ENCODE data around the gene SRSF11. TPM values are rescaled to one million over a fixed set of nuclear protein-coding genes. Genes with fewer than 3 reads are reported as not detected.

SRSF11 gene
- total RNA-seq, 1 donor from 2014 or later = 185 TPM

DNA sequence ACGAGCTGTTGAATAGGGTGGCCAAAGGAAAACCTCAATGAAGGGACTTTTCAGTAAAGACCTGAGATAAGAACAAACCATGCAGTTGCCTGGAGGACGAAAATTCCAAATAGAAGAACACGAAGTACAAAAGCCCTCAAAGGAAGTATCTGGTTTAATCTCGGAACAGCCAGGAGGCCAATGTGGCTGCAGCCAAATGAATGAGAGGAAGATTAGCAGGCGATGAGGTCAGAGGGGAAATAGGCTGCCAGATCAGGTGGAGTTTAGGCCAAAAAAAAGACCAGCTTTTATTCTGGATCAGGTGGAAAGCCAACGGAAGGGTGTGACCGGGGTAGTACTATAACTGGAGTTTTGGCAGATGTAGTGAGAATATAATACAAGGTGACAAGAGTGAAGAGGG, 43.7 kb downstream of the SRSF11 start:
- no peak overlapping the region for H3K27ac Mint-ChIP-seq (ENCODE audit: unreplicated experiment)
- no peaks in the 10 kb centered on the region for H3K27me3 Mint-ChIP-seq (ENCODE audit: low read depth, unreplicated experiment)
- peaks cover 2% of the 10 kb centered on the region for H3K36me3 Mint-ChIP-seq (ENCODE audit: low read depth, unreplicated experiment)
- no peak overlapping the region for H3K27ac ChIP-seq (ENCODE audit: low read depth, low read length)
- no peak overlapping the region for H3K4me2 ChIP-seq (ENCODE audit: low read length)
- H4K20me1 ChIP-seq (ENCODE audit: insufficient read depth, low read length) = no peaks in the 10 kb centered on the region
- no peak for TF ChIP-seq EZH2 (IDR thresholded peaks at IDR 0.05; ENCODE audit: insufficient read depth, low read length)
- TF ChIP-seq, protein P1, sequence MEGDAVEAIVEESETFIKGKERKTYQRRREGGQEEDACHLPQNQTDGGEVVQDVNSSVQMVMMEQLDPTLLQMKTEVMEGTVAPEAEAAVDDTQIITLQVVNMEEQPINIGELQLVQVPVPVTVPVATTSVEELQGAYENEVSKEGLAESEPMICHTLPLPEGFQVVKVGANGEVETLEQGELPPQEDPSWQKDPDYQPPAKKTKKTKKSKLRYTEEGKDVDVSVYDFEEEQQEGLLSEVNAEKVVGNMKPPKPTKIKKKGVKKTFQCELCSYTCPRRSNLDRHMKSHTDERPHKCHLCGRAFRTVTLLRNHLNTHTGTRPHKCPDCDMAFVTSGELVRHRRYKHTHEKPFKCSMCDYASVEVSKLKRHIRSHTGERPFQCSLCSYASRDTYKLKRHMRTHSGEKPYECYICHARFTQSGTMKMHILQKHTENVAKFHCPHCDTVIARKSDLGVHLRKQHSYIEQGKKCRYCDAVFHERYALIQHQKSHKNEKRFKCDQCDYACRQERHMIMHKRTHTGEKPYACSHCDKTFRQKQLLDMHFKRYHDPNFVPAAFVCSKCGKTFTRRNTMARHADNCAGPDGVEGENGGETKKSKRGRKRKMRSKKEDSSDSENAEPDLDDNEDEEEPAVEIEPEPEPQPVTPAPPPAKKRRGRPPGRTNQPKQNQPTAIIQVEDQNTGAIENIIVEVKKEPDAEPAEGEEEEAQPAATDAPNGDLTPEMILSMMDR (IDR thresholded peaks at IDR 0.05; ENCODE audit: insufficient read depth, low read depth, low read length) = no peak
- no peaks in the 10 kb centered on the region for H3K27me3 ChIP-seq (ENCODE audit: insufficient read depth, low read length)
- FAIRE-seq (no peak), DNase-seq (ENCODE audit: low read depth) (no peak)
- no peak overlapping the region for H3K9ac ChIP-seq (ENCODE audit: low read length)
- H3K4me1 ChIP-seq (ENCODE audit: insufficient read depth, low read length) = no peaks in the 10 kb centered on the region
- no peaks in the 10 kb centered on the region for H3K79me2 ChIP-seq (ENCODE audit: insufficient read depth, low read length)
- H2AFZ ChIP-seq (ENCODE audit: low read depth, low read length) = no peak overlapping the region
- H3K4me1 Mint-ChIP-seq (ENCODE audit: low read depth, unreplicated experiment) = peaks cover 7% of the 10 kb centered on the region
- no peak overlapping the region for H3K4me3 Mint-ChIP-seq (ENCODE audit: unreplicated experiment)
- peaks cover 8% of the 10 kb centered on the region for H3K36me3 ChIP-seq (ENCODE audit: insufficient read depth, low read length)
- no peaks in the 10 kb centered on the region for H3K9me3 Mint-ChIP-seq (ENCODE audit: unreplicated experiment)
- no peak overlapping the region for H3K4me3 ChIP-seq (ENCODE audit: insufficient read depth, low read depth, low read length)
- H3K9me3 ChIP-seq (ENCODE audit: insufficient read depth, low read depth, low read length) = no peaks in the 10 kb centered on the region

DNA sequence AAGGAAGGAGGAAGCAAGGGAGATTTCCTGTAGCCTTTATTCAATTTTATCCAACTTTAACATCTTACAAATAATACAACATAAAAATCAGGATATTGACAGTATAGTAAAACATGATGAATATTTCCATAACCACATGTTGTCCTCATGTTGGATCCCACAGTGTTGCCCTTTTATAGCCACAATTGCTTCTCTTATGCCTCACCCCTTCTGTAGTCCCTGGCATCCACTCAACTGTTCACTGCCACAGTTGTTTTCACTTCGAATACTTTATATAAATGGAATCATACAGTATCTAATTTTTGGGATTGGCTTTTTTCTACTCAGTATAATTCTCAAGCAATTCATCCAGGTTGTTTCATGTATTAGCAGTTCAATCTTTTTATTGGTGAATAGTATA, 44.8 kb downstream of the SRSF11 start:
- no peaks in the 10 kb centered on the region for H3K27me3 ChIP-seq (ENCODE audit: insufficient read depth, low read length)
- peaks cover 2% of the 10 kb centered on the region for H3K36me3 Mint-ChIP-seq (ENCODE audit: low read depth, unreplicated experiment)
- TF ChIP-seq, protein P1 (IDR thresholded peaks at IDR 0.05; ENCODE audit: insufficient read depth, low read depth, low read length) = no peak
- TF ChIP-seq EZH2 (IDR thresholded peaks at IDR 0.05; ENCODE audit: insufficient read depth, low read length) = no peak
- no peaks in the 10 kb centered on the region for H3K79me2 ChIP-seq (ENCODE audit: insufficient read depth, low read length)
- no peak overlapping the region for H3K27ac ChIP-seq (ENCODE audit: low read depth, low read length)
- peaks cover 8% of the 10 kb centered on the region for H3K36me3 ChIP-seq (ENCODE audit: insufficient read depth, low read length)
- no peak overlapping the region for H3K27ac Mint-ChIP-seq (ENCODE audit: unreplicated experiment)
- H2AFZ ChIP-seq (ENCODE audit: low read depth, low read length) = no peak overlapping the region
- no peaks in the 10 kb centered on the region for H4K20me1 ChIP-seq (ENCODE audit: insufficient read depth, low read length)
- H3K4me3 Mint-ChIP-seq (ENCODE audit: unreplicated experiment) = no peak overlapping the region
- H3K4me3 ChIP-seq (ENCODE audit: insufficient read depth, low read depth, low read length) = no peak overlapping the region
- no peak for DNase-seq (ENCODE audit: low read depth)
- H3K4me2 ChIP-seq (ENCODE audit: low read length) = no peak overlapping the region
- H3K9ac ChIP-seq (ENCODE audit: low read length) = no peak overlapping the region
- H3K4me1 ChIP-seq (ENCODE audit: insufficient read depth, low read length) = no peaks in the 10 kb centered on the region
- no peaks in the 10 kb centered on the region for H3K9me3 Mint-ChIP-seq (ENCODE audit: unreplicated experiment)
- H3K27me3 Mint-ChIP-seq (ENCODE audit: low read depth, unreplicated experiment) = no peaks in the 10 kb centered on the region
- H3K9me3 ChIP-seq (ENCODE audit: insufficient read depth, low read depth, low read length) = no peaks in the 10 kb centered on the region
- FAIRE-seq = no peak
- peaks cover 7% of the 10 kb centered on the region for H3K4me1 Mint-ChIP-seq (ENCODE audit: low read depth, unreplicated experiment)

DNA sequence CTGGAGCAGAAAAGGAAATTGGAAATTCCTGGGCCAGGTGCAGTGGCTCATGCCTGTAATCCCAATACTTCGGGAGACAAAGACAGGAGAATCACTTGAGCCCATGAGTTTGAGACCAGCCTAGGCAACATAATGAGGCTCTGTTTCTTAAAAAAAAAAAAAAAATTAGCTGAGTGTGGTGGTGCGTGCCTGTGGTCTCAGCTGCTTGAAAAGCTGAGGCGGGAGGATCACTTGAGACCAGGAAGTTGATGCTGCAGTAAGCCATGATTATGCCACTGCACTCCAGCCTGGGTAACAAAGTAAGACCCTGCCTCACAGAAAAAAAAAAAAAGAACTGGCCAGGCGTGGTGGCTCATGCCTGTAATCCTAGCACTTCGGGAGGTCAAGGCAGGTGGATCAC, 56.7 kb downstream of the SRSF11 start:
- H3K9me3 ChIP-seq (ENCODE audit: insufficient read depth, low read depth, low read length) = no peaks in the 10 kb centered on the region
- no peaks in the 10 kb centered on the region for H3K4me1 ChIP-seq (ENCODE audit: insufficient read depth, low read length)
- H4K20me1 ChIP-seq (ENCODE audit: insufficient read depth, low read length) = no peaks in the 10 kb centered on the region
- no peaks in the 10 kb centered on the region for H3K9me3 Mint-ChIP-seq (ENCODE audit: unreplicated experiment)
- H3K4me1 Mint-ChIP-seq (ENCODE audit: low read depth, unreplicated experiment) = peaks cover 6% of the 10 kb centered on the region
- H3K27me3 Mint-ChIP-seq (ENCODE audit: low read depth, unreplicated experiment) = no peaks in the 10 kb centered on the region
- DNase-seq (ENCODE audit: low read depth) (no peak), FAIRE-seq (no peak)
- TF ChIP-seq, protein P1 (IDR thresholded peaks at IDR 0.05; ENCODE audit: insufficient read depth, low read depth, low read length) = no peak
- no peak for TF ChIP-seq EZH2 (IDR thresholded peaks at IDR 0.05; ENCODE audit: insufficient read depth, low read length)
- H3K9ac ChIP-seq (ENCODE audit: low read length) = no peak overlapping the region
- peaks cover 6% of the 10 kb centered on the region for H3K36me3 Mint-ChIP-seq (ENCODE audit: low read depth, unreplicated experiment)
- H3K79me2 ChIP-seq (ENCODE audit: insufficient read depth, low read length) = no peaks in the 10 kb centered on the region
- H3K36me3 ChIP-seq (ENCODE audit: insufficient read depth, low read length) = peaks cover 9% of the 10 kb centered on the region
- no peak overlapping the region for H3K4me3 ChIP-seq (ENCODE audit: insufficient read depth, low read depth, low read length)
- H2AFZ ChIP-seq (ENCODE audit: low read depth, low read length) = no peak overlapping the region
- no peak overlapping the region for H3K4me2 ChIP-seq (ENCODE audit: low read length)
- no peaks in the 10 kb centered on the region for H3K27me3 ChIP-seq (ENCODE audit: insufficient read depth, low read length)
- no peak overlapping the region for H3K4me3 Mint-ChIP-seq (ENCODE audit: unreplicated experiment)
- no peak overlapping the region for H3K27ac Mint-ChIP-seq (ENCODE audit: unreplicated experiment)
- H3K27ac ChIP-seq (ENCODE audit: low read depth, low read length) = no peak overlapping the region
